GM12878 (cell line): ENCODE results near the gene SLC23A2. TPM values are rescaled to one million over a fixed set of nuclear protein-coding genes. Genes with fewer than 3 reads are reported as not detected.
A peak's percentile ranks its signal among the peaks of the same experiment; 100 is the strongest.

Source experiments
- ATAC-seq: fragments of 200-7000 bp; cut with Tn5 transposase; 3 replicates; pipeline ENCODE4 v1.9.1; 2020; ENCODE audit warnings: mild to moderate bottlenecking, moderate library complexity
- BruUV-seq: library from RNA; stranded (reverse); fragments of 400-500 nt; replicated peaks from 2 replicates; lab custom pipeline; 2021; lab: Mats Ljungman, UMichigan
- CTCF ChIA-PET: fragments of 300-600 bp; sonication (Branson Sonifier 250); formaldehyde crosslinking; extraction: SDS; loops from one replicate; lab custom pipeline; 2021; ENCODE audit warnings: inconsistent platforms; lab: Yijun Ruan, JAX
- POLR2A ChIA-PET: fragments of 350-600 bp; formaldehyde crosslinking; extraction: SDS; loops from one replicate; lab custom pipeline; 2021; ENCODE audit warnings: inconsistent platforms; lab: Charles Lee
- RAD21 ChIA-PET: fragments of 300-600 bp; sonication (Branson Sonifier 250); formaldehyde crosslinking; loops from one replicate; lab custom pipeline; 2023; ENCODE audit warnings: antibody characterized with exemption; ENCODE audit not compliant: unreplicated experiment; lab: Charles Lee
- SMC1A ChIA-PET: fragments of 300-600 bp; sonication (Branson Sonifier 250); formaldehyde crosslinking; loops from one replicate; lab custom pipeline; 2023; ENCODE audit not compliant: unreplicated experiment, uncharacterized antibody; lab: Charles Lee
- DNase-seq: peaks from one replicate; pipeline ENCODE4 v3.0.0-alpha.2; 2011; ENCODE audit warnings: low read depth, low spot score
- FAIRE-seq: peaks from 3 replicates; lab custom pipeline; 2011; peaks lifted over from hg19 to GRCh38; lab: Jason Lieb, UNC
- H2AFZ ChIP-seq: 2 replicates; pipeline ENCODE4 v1.6.0; 2011; ENCODE audit warnings: low read depth, low read length, control low read depth; ENCODE audit not compliant: control insufficient read depth
- H3K27ac ChIP-seq: 2 replicates; pipeline ENCODE4 v1.5.1; 2011; ENCODE audit warnings: control low read depth; ENCODE audit not compliant: control insufficient read depth, insufficient read depth
- H3K27me3 ChIP-seq, 2 experiments: replicated peaks in 1 of 2; 2 replicates each; pipeline versions ENCODE4 v1.6.0 to v1.6.1; 2011; ENCODE audit warnings: low read length in 1 of 2; ENCODE audit not compliant: control insufficient read depth in 2 of 2, insufficient read depth in 2 of 2
- H3K36me3 ChIP-seq, 2 experiments: 2 replicates each; pipeline ENCODE4 v1.5.1; 2011; ENCODE audit warnings: low read length in 1 of 2; ENCODE audit not compliant: control insufficient read depth in 2 of 2, insufficient read depth in 2 of 2
- H3K4me1 ChIP-seq: 2 replicates; pipeline ENCODE4 v1.6.1; 2011; ENCODE audit warnings: mild to moderate bottlenecking, low read length, moderate library complexity, mixed read lengths; ENCODE audit not compliant: control insufficient read depth, insufficient read depth
- H3K4me2 ChIP-seq: 2 replicates; pipeline ENCODE4 v1.6.0; 2011; ENCODE audit warnings: control low read depth; ENCODE audit not compliant: control insufficient read depth, insufficient read depth
- H3K4me3 ChIP-seq: fragments of 200-600 bp; sonication (generic); 2 replicates; pipeline ENCODE4 v1.5.1; 2016
- H3K79me2 ChIP-seq: 2 replicates; pipeline ENCODE4 v1.6.0; 2011; ENCODE audit warnings: low read length; ENCODE audit not compliant: control insufficient read depth, insufficient read depth
- H3K9ac ChIP-seq: 2 replicates; pipeline ENCODE4 v1.8.0; 2011; ENCODE audit warnings: low read length, control low read depth, mixed read lengths; ENCODE audit not compliant: control insufficient read depth, insufficient read depth
- H3K9me3 ChIP-seq: replicated peaks from 3 replicates; pipeline ENCODE4 v1.5.1; 2011; ENCODE audit warnings: mild to moderate bottlenecking, low read length; ENCODE audit not compliant: control insufficient read depth, insufficient read depth
- H4K20me1 ChIP-seq: 2 replicates; pipeline ENCODE4 v1.6.0; 2011; ENCODE audit not compliant: control insufficient read depth, insufficient read depth
- PRDM15 ChIP-seq: fragments of 450-650 bp; formaldehyde crosslinking; IDR thresholded peaks from 2 replicates; pipeline ENCODE4 v1.4.0; 2020; ENCODE audit warnings: mild to moderate bottlenecking, moderate library complexity
- RUNX3 ChIP-seq: IDR thresholded peaks from 2 replicates; pipeline ENCODE4 v1.6.1; 2012; ENCODE audit warnings: low read length, inconsistent platforms
- ZNF384 ChIP-seq: IDR thresholded peaks from 2 replicates; pipeline ENCODE4 v1.6.1; 2012; ENCODE audit warnings: low read depth, mild to moderate bottlenecking, low read length, improper control_type of control experiment, borderline replicate concordance
- WGBS: methylation state at CpG from one replicate; pipeline ENCODE4 v1.1.6; 2016; ENCODE audit warnings: low lambda C conversion rate; ENCODE audit not compliant: insufficient replicate concordance, insufficient coverage; ENCODE audit errors: missing lambda C conversion rate; 5-methylcytosine and 5-hydroxymethylcytosine counted together
- in situ Hi-C: fragments of 300-500 bp; cut with MboI; formaldehyde crosslinking; loops from 9 replicates; pipeline ENCODE4 v1.14.3; 2018; ENCODE audit warnings: mixed read lengths
- intact Hi-C: fragments of 100-400 bp; cut with micrococcal nuclease; formaldehyde crosslinking; loops from one replicate; pipeline ENCODE4 v1.14.2; 2022; ENCODE audit not compliant: unreplicated experiment
- polyA plus RNA-seq, 11 experiments: library from polyadenylated mRNA; depleted of rRNA in 4 of 11; unstranded in 6 of 11; stranded (reverse) in 5 of 11; fragments of >200 nt; fragmentation: Nextera tagmentation in 4 of 11; fragmentation: Illumina TruSeq in 1 of 11; extraction: Ambion mirVana in 4 of 11; extraction: Trizol in 1 of 11; gene quantifications; 1 replicate in 1 of 11; 2 replicates in 10 of 11; pipeline versions ENCODE4 v1.2.1 to v1.2.3, GENCODE V29; 2011 to 2016; ENCODE audit warnings: inconsistent platforms in 2 of 11, missing spikeins in 2 of 11, low read depth in 1 of 11
- total RNA-seq, 4 experiments: library from RNA; depleted of rRNA in 3 of 4; stranded (reverse); fragments of >200 nt in 3 of 4; fragmentation: Illumina TruSeq in 1 of 4; extraction: Trizol in 1 of 4; gene quantifications; 2 replicates each; pipeline versions ENCODE4 v1.2.1 to v1.2.3, GENCODE V29; 2013 to 2021

Gene SLC23A2
- total and polyA plus RNA-seq, 10 of the 15 experiments (the other 5 are each of a cell fraction or from before 2014, with no cell fraction given): 4.4 to 56.1 (median 35.5) TPM

- no peak overlapping the region for H3K4me2 ChIP-seq
- H4K20me1 ChIP-seq: no peaks in the 10 kb centered on the region
- POLR2A ChIA-PET: interaction anchor here (0.7 to 1.0 kb wide), 2 partner anchors 32 to 49 kb away, joined by 3 to 5 read pairs; no protein-coding TSS in a partner anchor
- no peak for ATAC-seq
- no peak for TF ChIP-seq RUNX3
- 68% methylated on average over 6 of the region's 6 CpGs for WGBS
- H3K36me3 ChIP-seq: peaks cover 0 to 3% of the 10 kb centered on the region in 2 experiments; a peak in 1 of 4 replicates
- RAD21 ChIA-PET: interaction anchor here (0.7 kb wide), 1 partner anchor 183 kb away, joined by 6 read pairs; no protein-coding TSS in a partner anchor
- no peaks in the 10 kb centered on the region for H3K27me3 ChIP-seq
- no peak overlapping the region for H3K4me3 ChIP-seq
- H3K79me2 ChIP-seq: no peaks in the 10 kb centered on the region
- no peak for DNase-seq
- H3K27ac ChIP-seq: no peak overlapping the region
- peaks cover 25% of the 10 kb centered on the region for H3K4me1 ChIP-seq
- in situ Hi-C loops (no loop called here), intact Hi-C loops (loop anchor here (5.0 kb wide), 1 partner anchor 132 kb away; no protein-coding TSS in a partner anchor)
- no peak overlapping the region for H3K9ac ChIP-seq
- no peak overlapping the region for H2AFZ ChIP-seq
- SMC1A ChIA-PET: interaction anchor here (0.5 to 1.5 kb wide), 3 partner anchors 21 to 130 kb away, joined by 3 to 4 read pairs (median 3); no protein-coding TSS in a partner anchor
- H3K9me3 ChIP-seq: no peaks in the 10 kb centered on the region
- BruUV-seq: no TSS peak
- no peak for FAIRE-seq
- CTCF ChIA-PET: interaction anchor here (0.7 to 1.7 kb wide), 4 partner anchors 120 to 185 kb away, joined by 3 to 6 read pairs (median 3); no protein-coding TSS in a partner anchor
These were observed 56.6 kb downstream of the SLC23A2 start for GRCh38 chr20:4944518-4945313.

- WGBS: 58% methylated on average over 4 of the region's 5 CpGs
- RAD21 ChIA-PET: interaction anchor here (0.6 to 1.2 kb wide), 6 partner anchors 14 to 174 kb away, joined by 3 to 4 read pairs (median 3); no protein-coding TSS in a partner anchor
- H3K4me1 ChIP-seq: peaks cover 18% of the 10 kb centered on the region
- no peak overlapping the region for H3K27ac ChIP-seq
- BruUV-seq: TSS peak; percentile 28
- no peaks in the 10 kb centered on the region for H3K9me3 ChIP-seq
- intact Hi-C loops (no loop called here), in situ Hi-C loops (no loop called here)
- SMC1A ChIA-PET: interaction anchor here (0.6 to 1.7 kb wide), 11 partner anchors 9 to 180 kb away, joined by 3 to 10 read pairs (median 3); no protein-coding TSS in a partner anchor
- no peak overlapping the region for H3K9ac ChIP-seq
- H3K79me2 ChIP-seq: no peaks in the 10 kb centered on the region
- DNase-seq (no peak), FAIRE-seq (no peak), ATAC-seq (no peak)
- POLR2A ChIA-PET: interaction anchor here (0.7 to 1.1 kb wide), 6 partner anchors 9 to 133 kb away, joined by 3 to 7 read pairs (median 5); no protein-coding TSS in a partner anchor
- TF ChIP-seq ZNF384: peak; percentile 15; the same call in 1 of the 2 replicates
- TF ChIP-seq PRDM15 (CRISPR knock-in tag): no peak
- no peaks in the 10 kb centered on the region for H4K20me1 ChIP-seq
- no peaks in the 10 kb centered on the region; a peak in 1 of 4 replicates for H3K36me3 ChIP-seq
- CTCF ChIA-PET: interaction anchor here (1.0 to 2.5 kb wide), 4 partner anchors 8 to 250 kb away, joined by 3 to 12 read pairs (median 5); no protein-coding TSS in a partner anchor
- H3K4me2 ChIP-seq: no peak overlapping the region
- H3K4me3 ChIP-seq: no peak overlapping the region
- no peak overlapping the region for H2AFZ ChIP-seq
- no peaks in the 10 kb centered on the region for H3K27me3 ChIP-seq
These were observed 59.0 kb downstream of the SLC23A2 start for GRCh38 chr20:4942331-4942730.
